ENCODE data around the gene SPC25. TPM values are rescaled to one million over a fixed set of nuclear protein-coding genes. Genes with fewer than 3 reads are reported as not detected.

Gene SPC25
- total RNA-seq, 1 experiment from 2014 or later: 29.8 TPM

- CTCF ChIA-PET: no interaction called here
- Histone ChIP-seq H3K27ac (ENCODE audit: low read depth, low read length) (no peak overlapping the region), H4K20me1 (ENCODE audit: insufficient read depth) (no peaks in the 10 kb centered on the region), H3K27me3 (ENCODE audit: insufficient read depth, low read length) (no peaks in the 10 kb centered on the region), H3K4me1 (ENCODE audit: control insufficient read depth in 1 of 2, insufficient read depth in 2 of 2, low read length in 2 of 2) (no peaks in the 10 kb centered on the region), H2AFZ (ENCODE audit: low read depth, low read length, poor library complexity, severe bottlenecking) (no peak overlapping the region), H3K79me2 (ENCODE audit: insufficient read depth, low read length) (no peaks in the 10 kb centered on the region), H3K4me2 (ENCODE audit: low read length) (no peak overlapping the region), H3K9ac (ENCODE audit: low read length) (no peak overlapping the region), H3K36me3 (ENCODE audit: control insufficient read depth in 1 of 2, insufficient read depth in 2 of 2, low read length in 2 of 2) (no peaks in the 10 kb centered on the region), H3K4me3 (replicated peaks in 1 of 2; ENCODE audit: low read depth in 1 of 2, low read length in 2 of 2) (no peak overlapping the region), H3K9me2 (ENCODE audit: insufficient read depth) (no peaks in the 10 kb centered on the region), H3K9me3 (ENCODE audit: control insufficient read depth in 1 of 2, insufficient read depth in 1 of 2, low read depth in 1 of 2, low read length in 2 of 2) (no peaks in the 10 kb centered on the region)
- BruUV-seq (replicated peaks): no TSS peak
- no peak for ATAC-seq
- TF ChIP-seq ELF1 (IDR thresholded peaks at IDR 0.05; ENCODE audit: borderline replicate concordance, low read depth) (no peak), POLR2AphosphoS5 (IDR thresholded peaks at IDR 0.05; ENCODE audit: low read depth, low read length) (no peak)
- RAD21 ChIA-PET (ENCODE audit: low non-redundant PET in 1 of 2, low total read pairs in 2 of 2, uncharacterized antibody in 2 of 2, unreplicated experiment in 2 of 2): no interaction called here
- no peak for DNase-seq (ENCODE audit: low read depth, low spot score)
- intact Hi-C loops (cut with micrococcal nuclease): loop anchor here (10.0 kb wide), 1 partner anchor 223 kb away; no protein-coding TSS in a partner anchor
- POLR2A ChIA-PET: no interaction called here
Observed at GRCh38 chr2:168928113-168928831, 38.0 kb upstream of the SPC25 start.

GRCh38 chr2:168926621-168927386 lies 36.6 kb upstream of the SPC25 start:
- Histone ChIP-seq H3K36me3 (ENCODE audit: control insufficient read depth in 1 of 2, insufficient read depth in 2 of 2, low read length in 2 of 2) (no peaks in the 10 kb centered on the region), H2AFZ (ENCODE audit: low read depth, low read length, poor library complexity, severe bottlenecking) (no peak overlapping the region), H3K4me3 (replicated peaks in 1 of 2; ENCODE audit: low read depth in 1 of 2, low read length in 2 of 2) (no peak overlapping the region), H3K4me2 (ENCODE audit: low read length) (no peak overlapping the region), H4K20me1 (ENCODE audit: insufficient read depth) (no peaks in the 10 kb centered on the region), H3K9me3 (ENCODE audit: control insufficient read depth in 1 of 2, insufficient read depth in 1 of 2, low read depth in 1 of 2, low read length in 2 of 2) (no peaks in the 10 kb centered on the region), H3K79me2 (ENCODE audit: insufficient read depth, low read length) (no peaks in the 10 kb centered on the region), H3K27me3 (ENCODE audit: insufficient read depth, low read length) (no peaks in the 10 kb centered on the region), H3K4me1 (ENCODE audit: control insufficient read depth in 1 of 2, insufficient read depth in 2 of 2, low read length in 2 of 2) (no peaks in the 10 kb centered on the region), H3K9me2 (ENCODE audit: insufficient read depth) (no peaks in the 10 kb centered on the region), H3K27ac (ENCODE audit: low read depth, low read length) (no peak overlapping the region), H3K9ac (ENCODE audit: low read length) (no peak overlapping the region)
- no TSS peak for BruUV-seq (replicated peaks)
- ChIA-PET POLR2A (no interaction called here), RAD21 (ENCODE audit: low non-redundant PET in 1 of 2, low total read pairs in 2 of 2, uncharacterized antibody in 2 of 2, unreplicated experiment in 2 of 2) (no interaction called here), CTCF (no interaction called here)
- no peak for DNase-seq (ENCODE audit: low read depth, low spot score)
- intact Hi-C loops (cut with micrococcal nuclease): loop anchor here (10.0 kb wide), 1 partner anchor 222 kb away; no protein-coding TSS in a partner anchor
- ATAC-seq: no peak
- TF ChIP-seq POLR2A (IDR thresholded peaks at IDR 0.05; ENCODE audit: borderline replicate concordance, extremely low read depth, insufficient read depth, insufficient read length) (no peak), EZH2 (IDR thresholded peaks at IDR 0.05) (no peak), CTCF (IDR thresholded peaks at IDR 0.05 in 2 of 3, conservative IDR thresholded peaks at IDR 0.05 in 1 of 3; ENCODE audit: borderline replicate concordance in 1 of 3, insufficient read depth in 1 of 3, low read depth in 2 of 3, low read length in 2 of 3) (no peak), ZFX (IDR thresholded peaks at IDR 0.05) (no peak), POLR2AphosphoS5 (IDR thresholded peaks at IDR 0.05; ENCODE audit: low read depth, low read length) (no peak), ZBTB33 (IDR thresholded peaks at IDR 0.05; ENCODE audit: extremely low read depth, insufficient replicate concordance, low read length) (no peak), SIN3A (IDR thresholded peaks at IDR 0.05; ENCODE audit: low read depth) (no peak), JUND (IDR thresholded peaks at IDR 0.05) (no peak), TCF7L2 (IDR thresholded peaks at IDR 0.05; ENCODE audit: borderline replicate concordance, extremely low read depth, insufficient read depth, insufficient read length) (no peak), ELF1 (IDR thresholded peaks at IDR 0.05; ENCODE audit: borderline replicate concordance, low read depth) (no peak), ZNF274 (IDR thresholded peaks at IDR 0.05; ENCODE audit: low read depth, low read length) (no peak), EZH2phosphoT487 (IDR thresholded peaks at IDR 0.05; ENCODE audit: borderline replicate concordance) (no peak), CEBPB (IDR thresholded peaks at IDR 0.05; ENCODE audit: low read depth) (no peak), CBX3 (IDR thresholded peaks at IDR 0.05; ENCODE audit: low read depth) (no peak)
- TF ChIP-seq, protein P1, sequence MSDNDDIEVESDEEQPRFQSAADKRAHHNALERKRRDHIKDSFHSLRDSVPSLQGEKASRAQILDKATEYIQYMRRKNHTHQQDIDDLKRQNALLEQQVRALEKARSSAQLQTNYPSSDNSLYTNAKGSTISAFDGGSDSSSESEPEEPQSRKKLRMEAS (IDR thresholded peaks at IDR 0.05): no peak

All from HCT116 (cell line).